Measurements from ENCODE around the gene ONECUT3.

The ONECUT3 gene

Small RNAs within 50 kb of the gene (small RNA-seq; reads per million reads assigned to genes)
- 0 reads per million in 2 experiments for gene RF00017

All from SK-N-DZ (cell line).